SK-N-SH (cell line): ENCODE results near the gene QSOX2.

ENCODE experiments used
- CHD2 ChIP-seq: fragments of 150-350 bp; IDR thresholded peaks from 2 replicates; pipeline ENCODE4 v1.6.1; 2018; ENCODE audit warnings: low read length; ENCODE audit not compliant: partially characterized antibody
- CTCF ChIP-seq: fragments of 200-600 bp; sonication (generic); IDR thresholded peaks from 2 replicates; pipeline ENCODE4 v1.6.1; 2017; ENCODE audit warnings: antibody characterized with exemption, mild to moderate bottlenecking, moderate library complexity
- EP300 ChIP-seq, 2 experiments: IDR thresholded peaks; 2 replicates each; pipeline versions ENCODE4 v1.4.0 to v1.6.1; 2012; ENCODE audit warnings: borderline replicate concordance in 1 of 2, low read depth in 1 of 2, low read length in 1 of 2
- IRF3 ChIP-seq: fragments of 150-350 bp; IDR thresholded peaks from 2 replicates; pipeline ENCODE4 v1.6.1; 2016; ENCODE audit warnings: mild to moderate bottlenecking, low read depth, low read length
- MXI1 ChIP-seq: IDR thresholded peaks from 2 replicates; pipeline ENCODE4 v1.6.1; 2012; ENCODE audit warnings: mild to moderate bottlenecking, low read depth, low read length, improper control_type of control experiment
- POLR2AphosphoS5 ChIP-seq: IDR thresholded peaks from 2 replicates; pipeline ENCODE4 v1.6.1; 2012; ENCODE audit warnings: low read depth, low read length
- RAD21 ChIP-seq: IDR thresholded peaks from 2 replicates; pipeline ENCODE4 v1.6.1; 2012; ENCODE audit warnings: mild to moderate bottlenecking, low read length
- REST ChIP-seq: IDR thresholded peaks from 2 replicates; pipeline ENCODE4 v1.6.1; 2012; ENCODE audit warnings: mild to moderate bottlenecking, low read depth, low read length, moderate library complexity

GRCh38 chr9:136275655-136276429 is 30.2 kb upstream of the QSOX2 start:
- TF ChIP-seq IRF3 (no peak), CTCF (no peak), POLR2AphosphoS5 (no peak), CHD2 (no peak), REST (no peak), MXI1 (no peak), RAD21 (no peak), EP300 (IDR thresholded peaks at IDR 0.05; ENCODE audit: borderline replicate concordance in 1 of 2, low read depth in 1 of 2, low read length in 1 of 2) (no peak)
